HG02798 (cell line): Measurements from ENCODE around the gene SERTAD2.

Source experiments
- ATAC-seq: cut with Tn5 transposase; IDR thresholded peaks from one replicate; pipeline ENCODE4 v1.9.1; 2021; ENCODE audit warnings: mild to moderate bottlenecking; ENCODE audit not compliant: unreplicated experiment, poor library complexity

SERTAD2 gene

DNA sequence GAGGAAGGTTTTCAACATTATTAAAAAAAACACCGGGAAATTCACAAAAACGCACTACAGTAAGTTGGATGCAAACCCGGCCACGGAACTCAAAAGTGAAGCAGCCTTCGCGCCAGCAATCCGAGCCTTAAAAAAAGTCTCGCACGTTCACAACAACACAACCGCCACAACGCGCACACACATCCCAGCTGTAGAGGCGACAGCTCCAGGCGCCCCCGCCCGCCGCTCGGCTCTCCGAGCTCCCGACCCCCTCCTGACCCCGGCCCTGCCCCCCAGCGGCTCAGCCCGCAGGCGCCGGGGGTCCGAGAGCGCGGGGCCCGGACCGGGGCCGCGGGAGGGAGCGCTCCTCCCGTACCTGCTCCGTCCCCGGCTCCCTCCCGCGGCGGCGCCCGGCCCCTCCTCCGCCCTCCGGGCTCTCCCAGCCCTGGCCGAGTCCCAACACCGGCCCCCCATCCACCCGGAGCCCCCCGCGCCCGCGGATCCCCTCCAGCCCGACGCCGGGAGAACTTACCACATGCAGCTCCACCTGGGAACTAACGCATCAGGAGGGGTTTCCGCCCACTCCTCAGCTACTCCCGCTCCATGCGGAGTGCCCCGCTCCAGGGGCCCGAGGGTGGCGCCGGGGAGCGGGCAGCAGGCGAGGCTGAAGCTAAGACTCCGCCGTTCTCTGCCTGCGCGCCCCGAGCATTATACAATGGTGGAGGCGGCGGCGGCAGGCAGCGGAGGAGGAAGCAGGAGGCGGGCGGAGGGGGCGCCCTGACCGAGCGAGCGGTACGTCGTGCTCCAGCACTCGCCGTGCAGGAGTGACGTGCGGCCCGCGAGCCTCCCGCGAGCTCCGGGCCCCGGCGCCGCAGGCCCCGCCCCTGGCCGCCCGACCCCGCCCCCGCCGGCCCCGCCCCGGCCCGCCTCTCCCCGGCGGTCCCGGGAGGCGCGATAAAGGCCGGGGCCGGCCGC is at the start of gene SERTAD2:
Gene SERTAD2 (minus strand): TSS at position 805 of the 954 bp plus-strand sequence. CDS start 17,042 bp downstream, outside the sequence.
- peak; percentile 81 for ATAC-seq

GRCh38 chr2:64700133-64700809 is 46.6 kb upstream of the SERTAD2 start:
- peak; percentile 47 for ATAC-seq

- ATAC-seq = peak; percentile 26
These were observed 46.0 kb upstream of the SERTAD2 start for GRCh38 chr2:64699712-64700111.

DNA sequence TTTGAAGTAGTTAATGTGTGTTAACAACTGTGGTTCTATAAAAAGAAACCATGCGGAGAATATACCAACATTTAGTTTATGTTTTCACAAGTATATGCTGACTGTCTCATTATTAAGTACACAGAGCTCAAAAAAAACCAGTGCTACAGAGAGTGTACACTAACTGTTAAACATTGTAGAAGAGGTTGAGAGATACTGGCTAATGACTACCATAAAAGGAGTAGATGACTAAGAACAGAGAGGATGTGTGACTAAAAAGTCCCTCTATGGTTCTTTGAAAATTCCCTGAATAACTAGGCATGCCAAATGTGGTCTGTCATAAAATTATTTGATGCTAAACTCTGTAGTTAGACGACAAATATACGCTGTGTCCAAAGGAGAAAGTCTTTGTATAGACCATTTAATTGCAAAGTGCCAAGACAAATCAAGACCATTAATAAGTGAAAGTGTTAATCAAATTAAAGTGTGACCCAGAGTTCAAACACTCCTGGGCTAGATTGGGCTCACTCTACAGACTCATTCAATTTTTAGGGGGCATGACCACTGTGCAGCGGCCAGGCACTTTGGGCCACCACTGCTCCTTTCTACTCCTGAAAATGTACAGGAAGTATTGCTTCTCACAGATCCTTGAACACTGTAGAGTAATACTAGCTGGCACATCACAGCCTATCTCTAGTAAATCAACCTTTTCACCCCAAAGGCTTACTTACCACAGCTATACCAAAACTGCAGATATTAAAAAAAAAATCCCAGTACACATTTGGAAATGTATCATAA is 45.1 kb upstream of the SERTAD2 start:
- ATAC-seq = peak; percentile 89

DNA sequence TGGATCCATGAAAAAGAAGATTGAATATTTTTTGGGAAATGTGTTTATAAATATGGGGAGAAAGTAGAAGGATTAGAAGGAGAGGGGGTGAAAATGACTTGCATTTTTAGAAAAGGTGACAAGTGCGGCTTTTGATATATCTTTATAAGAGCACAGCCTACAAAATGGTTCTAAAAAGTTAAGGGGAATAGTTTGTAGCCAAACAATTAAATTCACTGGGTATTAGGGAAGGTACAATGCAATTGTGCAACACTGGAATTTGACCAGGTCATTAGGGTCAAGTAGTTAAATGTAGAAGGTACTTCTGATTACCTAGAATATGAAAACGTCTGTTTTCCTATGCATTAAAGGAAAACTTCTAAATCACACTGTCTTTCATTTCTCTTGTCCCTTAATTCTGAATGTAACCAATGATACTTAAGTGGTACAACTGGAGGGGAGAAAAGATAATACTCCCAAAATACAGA is 44.5 kb upstream of the SERTAD2 start:
- no peak for ATAC-seq

GRCh38 chr2:64697297-64698176 is 43.8 kb upstream of the SERTAD2 start:
- ATAC-seq = no peak

GRCh38 chr2:64696636-64697035 is 42.9 kb upstream of the SERTAD2 start:
- ATAC-seq = no peak

GRCh38 chr2:64695721-64696261 is 42.1 kb upstream of the SERTAD2 start:
- ATAC-seq = no peak

DNA sequence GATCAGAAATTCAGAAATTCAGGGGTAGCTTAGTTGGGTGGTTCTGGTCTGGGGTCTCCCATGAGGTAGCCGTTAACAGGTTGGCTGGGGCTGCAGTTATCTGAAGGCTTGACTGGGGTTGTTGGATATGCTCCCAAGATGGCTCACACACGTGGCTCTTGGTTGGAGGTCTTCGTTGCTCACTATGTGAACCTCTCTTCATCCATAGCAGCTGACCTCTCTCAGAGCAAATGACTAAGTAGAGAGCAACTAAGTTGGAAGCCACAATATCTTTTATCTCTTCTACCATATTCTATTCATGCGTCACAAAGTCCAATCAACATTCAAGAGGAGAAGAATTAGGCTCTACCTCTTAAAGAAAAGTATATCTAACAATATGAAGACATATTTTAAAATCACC is 38.7 kb upstream of the SERTAD2 start:
- no peak for ATAC-seq

GRCh38 chr2:64688909-64689308 is 35.2 kb upstream of the SERTAD2 start:
- ATAC-seq = no peak

GRCh38 chr2:64686283-64686956 is 32.7 kb upstream of the SERTAD2 start:
- no peak for ATAC-seq

DNA sequence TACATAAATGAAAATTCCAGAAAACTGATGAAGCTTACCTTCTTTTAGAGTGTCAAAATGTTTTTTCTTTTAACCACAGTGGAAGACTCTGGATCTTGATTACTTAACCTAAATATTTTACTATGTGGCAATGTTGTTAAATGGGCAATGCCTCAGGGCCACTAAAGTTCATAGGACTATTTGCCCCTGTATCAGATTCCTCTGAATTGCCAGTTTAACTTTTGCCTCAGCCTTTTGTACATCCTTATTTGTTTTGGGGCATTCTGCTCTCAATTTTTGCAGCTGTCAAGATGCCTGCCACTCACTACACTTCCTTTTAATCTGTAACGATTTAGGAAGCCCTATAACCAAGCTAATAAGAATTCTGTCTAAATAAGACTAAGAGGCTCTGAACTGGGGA is 31.7 kb upstream of the SERTAD2 start:
- no peak for ATAC-seq

GRCh38 chr2:64683771-64684510 is 30.2 kb upstream of the SERTAD2 start:
- ATAC-seq = no peak

DNA sequence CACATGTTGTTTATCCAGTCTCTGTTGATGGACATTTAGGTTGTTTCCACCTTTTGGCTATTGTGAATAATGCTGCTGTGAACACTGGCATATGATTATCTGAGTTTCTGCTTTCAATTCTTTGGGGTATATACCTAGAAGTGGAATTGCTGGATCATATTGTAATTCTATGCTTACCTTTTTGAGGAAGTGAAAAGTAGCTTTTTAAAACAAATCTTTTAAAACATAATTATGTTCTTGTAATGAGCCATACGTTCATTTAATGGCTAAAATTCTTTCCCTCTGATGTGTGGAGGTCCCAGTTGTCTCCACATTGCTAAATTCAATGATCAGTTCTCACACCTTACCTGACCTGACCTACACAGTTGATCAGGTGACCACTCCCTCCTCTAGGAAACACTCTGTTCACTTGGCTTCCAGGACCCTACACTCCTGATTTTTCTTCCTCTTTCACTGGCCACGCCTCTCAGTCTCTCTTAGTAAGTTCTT is 27.8 kb upstream of the SERTAD2 start:
- ATAC-seq = no peak

DNA sequence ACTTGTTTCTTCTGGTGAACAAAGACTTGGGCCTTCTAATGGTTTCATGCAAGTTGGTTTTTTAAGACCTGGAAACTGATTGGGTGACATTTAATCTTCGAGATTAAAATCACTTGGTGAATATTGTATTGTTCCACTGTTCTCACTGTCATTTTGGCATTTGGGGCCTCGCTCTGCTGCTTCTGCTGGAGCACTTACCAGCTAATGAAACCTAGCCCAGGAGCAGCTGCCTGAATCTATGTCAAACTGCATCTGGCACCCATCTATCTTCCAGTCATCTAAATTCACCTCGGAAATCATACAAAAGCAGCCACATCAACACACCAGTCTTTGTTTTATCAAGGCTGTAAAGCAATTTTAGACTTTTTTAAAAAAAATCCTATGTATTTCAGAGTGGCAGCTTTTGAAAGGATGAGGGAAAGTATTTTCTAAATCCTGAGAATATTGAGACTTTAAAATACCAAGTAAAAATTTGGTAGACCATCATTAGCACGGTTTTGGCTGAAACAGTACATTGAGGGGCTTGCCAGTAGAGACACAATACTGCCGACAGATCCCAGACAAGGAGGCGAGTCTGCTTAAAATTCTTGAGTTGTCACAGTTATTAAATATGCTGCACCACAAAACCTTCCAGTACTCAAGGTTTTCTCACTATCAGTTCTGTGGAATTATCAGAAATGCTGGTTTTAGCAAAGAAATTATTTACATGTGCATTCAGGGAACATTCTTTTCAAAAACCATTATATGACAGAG is 26.1 kb upstream of the SERTAD2 start:
- ATAC-seq = no peak

DNA sequence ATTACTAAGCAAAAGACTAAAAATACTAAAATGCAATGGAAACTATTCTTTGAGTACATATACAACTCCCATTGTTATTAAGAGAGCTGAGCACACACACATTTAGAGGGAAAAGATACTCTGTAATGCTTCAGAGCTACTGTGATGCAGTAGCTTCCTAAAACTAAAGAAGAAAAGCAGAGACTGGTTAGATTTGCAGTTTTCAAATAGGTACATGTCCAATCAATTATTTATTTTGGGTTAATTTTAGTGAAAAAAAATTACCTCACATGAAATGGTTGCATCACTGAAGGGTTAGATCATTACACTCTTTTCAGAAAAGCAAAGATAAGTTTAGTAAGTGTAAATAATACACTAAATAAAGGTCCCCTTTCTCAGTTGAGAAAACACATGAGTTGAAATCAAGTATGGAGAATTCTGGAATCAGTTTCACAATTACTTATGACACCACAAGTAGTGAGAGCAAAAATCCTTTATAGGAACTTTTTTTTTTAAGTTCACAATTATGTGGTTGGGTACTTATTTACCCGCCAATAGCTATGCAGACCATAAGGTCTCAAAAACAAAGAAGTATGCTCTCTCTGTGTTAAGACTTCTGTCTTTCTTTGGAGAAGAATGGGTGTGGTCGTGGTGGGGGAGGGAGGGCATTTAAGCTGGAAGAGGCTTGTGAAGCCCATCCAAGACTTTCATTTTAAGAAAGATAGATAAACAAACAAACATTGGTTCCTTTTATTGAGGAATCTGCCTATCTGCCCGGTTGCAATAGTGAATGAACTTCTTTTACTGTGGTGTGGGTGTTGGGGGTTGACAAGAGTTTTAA is 25.3 kb upstream of the SERTAD2 start:
- ATAC-seq = no peak
